Upper lobe of left lung (tissue), 6 donors: ENCODE measurements around the gene SLC66A2. TPM values are rescaled to one million over a fixed set of nuclear protein-coding genes. Genes with fewer than 3 reads are reported as not detected.
A peak's percentile ranks its signal among the peaks of the same experiment; 100 is the strongest.

Source experiments
- ATAC-seq, 2 donors: fragments of 200-7000 bp; cut with Tn5 transposase; one replicate each; pipeline ENCODE4 v1.9.1; 2022; ENCODE audit warnings: mild to moderate bottlenecking in 2 of 2, moderate library complexity in 2 of 2; ENCODE audit not compliant: low FRiP score in 2 of 2
- DNase-seq, 2 donors: peaks; one replicate each; pipeline ENCODE4 v3.0.0-alpha.2; 2019 to 2020
- H3K27ac ChIP-seq, 4 donors: fragments of 200-600 bp; sonication (generic); one replicate each; pipeline ENCODE4 v1.5.1; 2016 to 2019
- H3K27me3 ChIP-seq, 4 donors: fragments of 200-600 bp; sonication (generic); one replicate each; pipeline ENCODE4 v1.5.1; 2017 to 2019
- H3K36me3 ChIP-seq, 4 donors: fragments of 200-600 bp; sonication (generic); one replicate each; pipeline ENCODE4 v1.5.1; 2016 to 2019
- H3K4me1 ChIP-seq, 4 donors: fragments of 200-600 bp; sonication (generic); one replicate each; pipeline ENCODE4 v1.5.1; 2018 to 2019
- H3K4me3 ChIP-seq, 4 donors: fragments of 200-600 bp; sonication (generic); one replicate each; pipeline ENCODE4 v1.5.1; 2017 to 2019; ENCODE audit warnings: mild to moderate bottlenecking in 2 of 4, moderate library complexity in 1 of 4
- H3K9me3 ChIP-seq, 4 donors: fragments of 200-600 bp; sonication (generic); one replicate each; pipeline ENCODE4 v1.5.1; 2018 to 2019
- EP300 ChIP-seq, 4 donors: sonication (generic); formaldehyde crosslinking; IDR thresholded peaks; one replicate each; pipeline ENCODE4 v1.5.1; 2017; ENCODE audit warnings: antibody characterized with exemption in 4 of 4, control low read depth in 2 of 4
- POLR2A ChIP-seq, 4 donors: fragments of 450-650 bp; IDR thresholded peaks; one replicate each; pipeline ENCODE4 v1.5.1; 2016 to 2017; ENCODE audit warnings: antibody characterized with exemption in 4 of 4, mild to moderate bottlenecking in 2 of 4
- POLR2AphosphoS5 ChIP-seq, 2 donors: sonication (generic); formaldehyde crosslinking; IDR thresholded peaks; one replicate each; pipeline ENCODE4 v1.5.1; 2017; ENCODE audit warnings: antibody characterized with exemption in 2 of 2
- WGBS, 2 donors: methylation state at CpG; one replicate each; pipeline ENCODE4 v1.1.5; 2017 to 2018; 5-methylcytosine and 5-hydroxymethylcytosine counted together
- total RNA-seq, 6 donors: library from RNA; depleted of rRNA in 4 of 6; stranded (reverse); fragments of >200 nt in 4 of 6; gene quantifications; one replicate each; pipeline versions ENCODE4 v1.1.0 to v1.2.1, GENCODE V29; 2016 to 2021
- TF ChIP-seq, protein P1 (sequence below), 6 experiments: fragments of 450-650 bp in 4 of 6; fragments of 200-600 bp in 2 of 6; sonication (generic) in 2 of 6; IDR thresholded peaks; one replicate each; pipeline ENCODE4 v1.5.1; 2016 to 2019; ENCODE audit warnings: antibody characterized with exemption in 6 of 6
- donor health status: DM: no; HTN: no; CAD: no; lungs with moderate emphysema.
- donor health status: DM: no; HTN: yes; CAD: no; lungs with severe emphysema.

Gene SLC66A2
- total RNA-seq, 6 donors from 2014 or later, result 37.6 to 90.7 (median 66.5) TPM

DNA sequence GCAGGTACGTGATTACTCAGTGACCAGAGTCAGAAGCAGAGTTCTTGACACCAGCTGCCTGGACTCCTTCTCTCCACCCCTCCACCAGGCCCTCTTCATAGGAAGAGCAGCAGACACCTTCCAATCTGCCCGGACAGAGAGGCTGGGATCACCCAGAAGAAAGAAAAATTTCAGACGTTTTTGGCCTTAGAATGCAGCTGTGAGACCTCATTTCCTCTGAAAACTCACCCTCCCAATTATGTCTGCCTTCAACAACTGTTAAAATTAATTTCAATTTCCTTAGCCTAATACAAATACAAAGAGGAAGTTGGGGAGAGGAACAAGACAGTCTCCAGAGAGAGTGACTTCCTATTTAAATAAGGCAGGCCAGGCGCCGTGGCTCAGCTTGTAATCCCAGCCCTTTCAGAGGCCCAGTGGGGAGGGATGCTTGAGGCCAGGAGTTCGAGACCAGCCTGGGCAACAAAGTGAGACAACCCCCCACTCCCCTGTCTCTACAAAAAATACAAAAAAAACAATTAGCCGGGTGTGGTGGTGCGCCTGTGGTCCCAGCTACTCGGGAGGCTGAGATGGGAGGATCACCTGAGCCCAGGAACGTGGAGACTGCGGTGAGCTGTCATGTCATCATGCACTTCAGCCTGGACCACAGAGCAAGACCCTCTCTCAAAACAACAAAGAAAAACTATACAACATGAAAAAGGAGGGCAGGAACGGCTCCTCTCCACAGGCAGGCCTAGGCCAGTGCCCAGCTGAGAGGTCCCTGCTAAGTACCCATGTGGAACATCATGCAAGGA, 1.6 kb downstream of the SLC66A2 start:
- peaks cover 0 to 18% (median 8%) of the 10 kb centered on the region in 4 donors for H3K36me3 ChIP-seq
- whole genome bisulfite sequencing, 2 donors, result 40 to 52% methylated on average over 12 of the region's 12 CpGs
- peak overlapping the region; percentile 49 to 91 (median 84) for H3K4me3 ChIP-seq
- DNase-seq, result peak in 1 of 2 donors; percentile 72
- H3K9me3 ChIP-seq, result no peaks in the 10 kb centered on the region
- peak overlapping the region; percentile 92 to 96 (median 93) for H3K27ac ChIP-seq
- peak in 1 of 2 donors; percentile 29 for ATAC-seq
- no peak for TF ChIP-seq EP300 (IDR thresholded peaks at IDR 0.05)
- peak in 1 of 2 donors; percentile 11 for TF ChIP-seq POLR2AphosphoS5 (IDR thresholded peaks at IDR 0.05)
- H3K4me1 ChIP-seq, result peaks cover 46 to 74% (median 59%) of the 10 kb centered on the region in 4 donors
- no peaks in the 10 kb centered on the region for H3K27me3 ChIP-seq

DNA sequence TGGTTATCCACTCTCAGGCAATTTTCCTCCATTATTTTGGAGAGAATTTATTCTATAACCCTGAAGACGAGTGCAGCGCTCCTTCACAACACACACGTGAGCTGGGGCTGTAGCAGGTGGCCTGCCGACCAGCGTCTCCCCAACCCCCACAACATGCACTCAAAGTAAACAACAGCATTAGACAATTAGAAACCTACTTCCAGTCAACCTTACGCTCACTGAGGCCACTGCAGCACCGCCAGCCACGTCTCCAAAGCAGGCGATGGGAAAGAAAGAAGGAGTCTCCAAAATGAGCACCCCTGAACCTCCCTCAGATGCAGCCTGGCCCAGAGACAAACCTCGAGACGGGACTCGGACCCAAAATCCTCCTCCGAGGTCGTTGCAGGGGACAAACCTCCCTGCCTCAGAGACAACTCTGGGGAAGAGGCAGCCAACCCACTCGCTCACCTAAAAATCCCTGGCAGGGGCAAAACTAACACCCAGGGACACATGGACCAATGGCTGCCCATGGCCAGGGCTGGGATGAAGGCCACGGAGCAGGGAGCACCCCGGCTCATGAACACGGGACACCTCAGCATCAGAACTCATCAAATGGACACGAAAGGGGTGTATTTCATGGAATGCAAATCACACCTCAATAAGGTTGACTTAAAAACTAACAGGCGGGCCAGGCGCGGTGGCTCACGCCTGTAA, 2.6 kb downstream of the SLC66A2 start:
- Histone ChIP-seq H3K4me3 (peak overlapping the region in 1 of 4 donors; percentile 91), H3K27me3 (no peaks in the 10 kb centered on the region), H3K36me3 (peaks cover 0 to 18% (median 8%) of the 10 kb centered on the region in 4 donors), H3K4me1 (peaks cover 46 to 84% (median 60%) of the 10 kb centered on the region in 4 donors), H3K27ac (peak overlapping the region; percentile 31 to 94 (median 92)), H3K9me3 (no peaks in the 10 kb centered on the region)
- DNase-seq (peak; percentile 16 to 35), ATAC-seq (no peak)
- WGBS, 2 donors, result 86 to 90% methylated on average over 22 to 23 of the region's 23 CpGs
- TF ChIP-seq POLR2AphosphoS5 (IDR thresholded peaks at IDR 0.05) (no peak), POLR2A (IDR thresholded peaks at IDR 0.05) (no peak), EP300 (IDR thresholded peaks at IDR 0.05) (no peak)
- TF ChIP-seq, protein P1, sequence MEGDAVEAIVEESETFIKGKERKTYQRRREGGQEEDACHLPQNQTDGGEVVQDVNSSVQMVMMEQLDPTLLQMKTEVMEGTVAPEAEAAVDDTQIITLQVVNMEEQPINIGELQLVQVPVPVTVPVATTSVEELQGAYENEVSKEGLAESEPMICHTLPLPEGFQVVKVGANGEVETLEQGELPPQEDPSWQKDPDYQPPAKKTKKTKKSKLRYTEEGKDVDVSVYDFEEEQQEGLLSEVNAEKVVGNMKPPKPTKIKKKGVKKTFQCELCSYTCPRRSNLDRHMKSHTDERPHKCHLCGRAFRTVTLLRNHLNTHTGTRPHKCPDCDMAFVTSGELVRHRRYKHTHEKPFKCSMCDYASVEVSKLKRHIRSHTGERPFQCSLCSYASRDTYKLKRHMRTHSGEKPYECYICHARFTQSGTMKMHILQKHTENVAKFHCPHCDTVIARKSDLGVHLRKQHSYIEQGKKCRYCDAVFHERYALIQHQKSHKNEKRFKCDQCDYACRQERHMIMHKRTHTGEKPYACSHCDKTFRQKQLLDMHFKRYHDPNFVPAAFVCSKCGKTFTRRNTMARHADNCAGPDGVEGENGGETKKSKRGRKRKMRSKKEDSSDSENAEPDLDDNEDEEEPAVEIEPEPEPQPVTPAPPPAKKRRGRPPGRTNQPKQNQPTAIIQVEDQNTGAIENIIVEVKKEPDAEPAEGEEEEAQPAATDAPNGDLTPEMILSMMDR (IDR thresholded peaks at IDR 0.05), result no peak

DNA sequence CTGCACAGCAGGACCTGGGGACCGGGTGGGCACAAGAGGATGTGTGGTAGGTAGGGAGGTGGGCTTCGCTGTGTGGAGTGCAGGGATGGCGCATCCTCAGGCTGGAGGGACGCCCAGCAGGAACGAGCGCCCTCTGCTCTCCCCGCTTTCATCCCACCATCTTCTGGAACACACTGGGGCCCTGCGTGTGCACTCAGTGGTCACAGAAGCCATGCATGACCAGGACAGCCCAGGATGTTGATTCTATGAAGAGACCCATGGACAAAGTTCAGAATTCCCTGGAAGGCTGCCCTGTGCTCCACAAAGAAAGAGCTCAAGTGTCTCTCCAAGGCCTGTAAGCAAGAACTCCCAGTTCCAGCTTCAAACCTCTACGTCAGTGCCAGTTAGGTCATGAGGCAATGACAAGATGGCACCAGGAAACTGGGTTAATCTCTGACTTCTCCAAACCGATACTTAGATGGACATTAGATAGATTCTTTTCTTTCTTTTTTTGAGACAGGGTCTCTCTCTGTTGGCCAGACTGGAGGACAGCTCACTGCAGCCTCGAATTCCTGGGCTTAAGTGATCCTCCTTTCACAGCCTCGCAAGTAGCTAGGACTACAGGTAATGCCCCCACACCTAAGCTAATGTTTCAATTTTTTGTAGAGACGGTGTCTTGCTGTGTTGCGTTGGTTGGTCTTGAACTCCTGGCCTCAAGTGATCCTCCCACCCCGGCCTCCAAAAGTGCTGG, 3.4 kb downstream of the SLC66A2 start:
- peak overlapping the region in 3 of 4 donors; percentile 26 to 58 (median 31) for H3K27ac ChIP-seq
- TF ChIP-seq EP300 (IDR thresholded peaks at IDR 0.05) (peak in 1 of 4 donors; percentile 64), POLR2A (IDR thresholded peaks at IDR 0.05) (no peak), POLR2AphosphoS5 (IDR thresholded peaks at IDR 0.05) (no peak)
- TF ChIP-seq, protein P1 (IDR thresholded peaks at IDR 0.05), result no peak
- H3K4me1 ChIP-seq, result peaks cover 46 to 80% (median 60%) of the 10 kb centered on the region in 4 donors
- H3K9me3 ChIP-seq, result no peaks in the 10 kb centered on the region
- DNase-seq (peak in 1 of 2 donors; percentile 34), ATAC-seq (no peak)
- peaks cover under 1 to 22% (median 13%) of the 10 kb centered on the region in 4 donors for H3K36me3 ChIP-seq
- peak overlapping the region in 1 of 4 donors; percentile 91 for H3K4me3 ChIP-seq
- H3K27me3 ChIP-seq, result no peaks in the 10 kb centered on the region
- 88 to 94% methylated on average over 14 to 15 of the region's 15 CpGs for WGBS, 2 donors

DNA sequence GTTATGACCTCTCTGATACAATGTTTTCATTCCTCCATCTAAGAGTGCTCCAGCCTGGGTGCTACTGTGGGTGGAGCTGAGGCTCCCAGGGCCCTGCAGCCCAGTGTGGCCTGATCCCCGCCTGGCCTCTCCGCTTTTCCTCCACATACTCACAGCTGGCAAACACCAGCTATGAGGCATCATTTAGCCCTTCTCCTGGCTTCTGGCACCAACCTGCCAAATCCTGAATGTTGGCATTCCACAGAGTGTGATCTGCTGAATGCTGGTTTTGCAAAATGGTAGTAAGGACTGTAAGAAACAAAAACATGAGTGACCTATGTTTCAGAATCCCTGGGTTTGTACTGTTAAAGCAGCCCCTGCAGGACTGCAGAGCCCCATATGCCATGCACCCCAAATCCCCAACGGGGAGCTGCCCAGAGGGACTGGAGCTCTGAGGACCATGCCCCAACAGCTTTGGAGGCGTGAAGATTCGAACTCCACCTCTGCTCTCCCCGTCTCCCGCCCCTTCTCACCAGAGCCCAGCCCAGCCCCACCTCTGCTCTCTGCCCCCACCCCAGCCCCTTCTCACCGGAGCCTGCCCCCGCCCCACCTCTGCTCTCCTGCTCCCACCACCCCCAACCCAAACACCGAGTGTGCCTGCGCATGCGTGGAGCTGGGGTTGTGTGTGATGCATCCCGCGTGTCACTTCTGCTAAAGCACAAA, 4.2 kb downstream of the SLC66A2 start:
- DNase-seq, result peak; percentile 38 to 44
- H3K4me3 ChIP-seq, result no peak overlapping the region
- H3K27ac ChIP-seq, result peak overlapping the region in 3 of 4 donors; percentile 13 to 58 (median 26)
- H3K36me3 ChIP-seq, result peaks cover 9 to 31% (median 22%) of the 10 kb centered on the region in 4 donors
- WGBS, 2 donors, result 87 to 96% methylated on average over 13 to 14 of the region's 14 CpGs
- no peaks in the 10 kb centered on the region for H3K9me3 ChIP-seq
- peaks cover 45 to 72% (median 59%) of the 10 kb centered on the region in 4 donors for H3K4me1 ChIP-seq
- ATAC-seq, result peak in 1 of 2 donors; percentile 57
- TF ChIP-seq, protein P1 (IDR thresholded peaks at IDR 0.05), result no peak
- TF ChIP-seq POLR2AphosphoS5 (IDR thresholded peaks at IDR 0.05) (peak in 1 of 2 donors; percentile 18), POLR2A (IDR thresholded peaks at IDR 0.05) (no peak), EP300 (IDR thresholded peaks at IDR 0.05) (no peak)
- no peaks in the 10 kb centered on the region for H3K27me3 ChIP-seq
